G401 (cell line): ENCODE results near the gene BTG4. TPM values are rescaled to one million over a fixed set of nuclear protein-coding genes. Genes with fewer than 3 reads are reported as not detected.
A peak's percentile ranks its signal among the peaks of the same experiment; 100 is the strongest.

Experiments used
- DNase-seq: peaks from one replicate; pipeline ENCODE4 v3.0.0-alpha.2; 2015; ENCODE audit warnings: low spot score
- in situ Hi-C: cut with HindIII; loops from 2 replicates; pipeline ENCODE4 v1.10.0; 2016; ENCODE audit warnings: low sequenced_read_pairs, mixed read lengths
- total RNA-seq: library from RNA; depleted of rRNA; stranded (reverse); fragments of >200 nt; shearing (Covaris generic); gene quantifications from 2 replicates; pipeline ENCODE4 v1.2.3, GENCODE V29; 2014

Gene BTG4
- total RNA-seq, 1 experiment from 2014 or later, result 8.1 TPM

- in situ Hi-C loops, result no loop called here
These were observed 52.5 kb downstream of the BTG4 start for GRCh38 chr11:111459506-111460270.

GRCh38 chr11:111457731-111458368 is 54.3 kb downstream of the BTG4 start:
- in situ Hi-C loops, result no loop called here
- no peak for DNase-seq

More at GRCh38 chr11:111459506-111460270, 52.5 kb downstream of the BTG4 start:
- no peak for DNase-seq

- no peak for DNase-seq
- in situ Hi-C loops, result no loop called here
These were observed 55.1 kb downstream of the BTG4 start for GRCh38 chr11:111456859-111457730.

GRCh38 chr11:111456086-111456858 is 55.9 kb downstream of the BTG4 start:
- DNase-seq, result no peak
- in situ Hi-C loops, result no loop called here

GRCh38 chr11:111455291-111456085 is 56.7 kb downstream of the BTG4 start:
- peak; percentile 90 for DNase-seq
- in situ Hi-C loops, result no loop called here

GRCh38 chr11:111454561-111455192 is 57.5 kb downstream of the BTG4 start:
- peak; percentile 52 for DNase-seq
- in situ Hi-C loops, result no loop called here

- DNase-seq, result no peak
- in situ Hi-C loops, result no loop called here
These were observed 59.2 kb downstream of the BTG4 start for GRCh38 chr11:111452817-111453552.

GRCh38 chr11:111452146-111452545 is 60.0 kb downstream of the BTG4 start:
- DNase-seq, result no peak
- in situ Hi-C loops, result no loop called here

- in situ Hi-C loops, result no loop called here
- no peak for DNase-seq
These were observed 61.5 kb downstream of the BTG4 start for GRCh38 chr11:111450480-111451320.

GRCh38 chr11:111449696-111450479 is 62.3 kb downstream of the BTG4 start:
- in situ Hi-C loops, result no loop called here
- no peak for DNase-seq

GRCh38 chr11:111448831-111449557 is 63.2 kb downstream of the BTG4 start:
- DNase-seq, result no peak
- in situ Hi-C loops, result no loop called here

- in situ Hi-C loops, result no loop called here
- no peak for DNase-seq
These were observed 63.8 kb downstream of the BTG4 start for GRCh38 chr11:111448414-111448813.

- in situ Hi-C loops, result no loop called here
- DNase-seq, result no peak
These were observed 64.3 kb downstream of the BTG4 start for GRCh38 chr11:111447931-111448330.

GRCh38 chr11:111447112-111447471 is 65.1 kb downstream of the BTG4 start:
- in situ Hi-C loops, result no loop called here
- no peak for DNase-seq

- in situ Hi-C loops, result no loop called here
- peak; percentile 90 for DNase-seq
These were observed 65.6 kb downstream of the BTG4 start for GRCh38 chr11:111446404-111447111.
